RWPE2 (cell line): ENCODE results near the gene CDKL4.

Experiments used
- ATAC-seq: fragments of 200-7000 bp; cut with Tn5 transposase; 3 replicates; pipeline ENCODE4 v1.9.1; 2021; ENCODE audit warnings: low read depth
- DNase-seq: peaks from one replicate; pipeline ENCODE4 v3.0.0-alpha.2; 2020; ENCODE audit warnings: low spot score
- H3K27ac ChIP-seq: fragments of 450-650 bp; 2 replicates; pipeline ENCODE4 v1.5.1; 2017; ENCODE audit warnings: mild to moderate bottlenecking; ENCODE audit not compliant: poor library complexity, severe bottlenecking
- H3K27me3 ChIP-seq: fragments of 250-450 bp; sonication (Bioruptor Pico); 2 replicates; pipeline ENCODE4 v1.5.1; 2021; ENCODE audit warnings: mild to moderate bottlenecking, moderate library complexity; ENCODE audit not compliant: insufficient read depth, poor library complexity, severe bottlenecking
- H3K36me3 ChIP-seq: fragments of 250-450 bp; sonication (Bioruptor Pico); 2 replicates; pipeline ENCODE4 v1.5.1; 2020; ENCODE audit warnings: low read depth, mild to moderate bottlenecking, moderate library complexity
- H3K4me1 ChIP-seq: fragments of 250-450 bp; sonication (Bioruptor Pico); 2 replicates; pipeline ENCODE4 v1.5.1; 2021; ENCODE audit warnings: mild to moderate bottlenecking, moderate library complexity; ENCODE audit not compliant: insufficient read depth, poor library complexity, severe bottlenecking
- H3K4me3 ChIP-seq: fragments of 250-450 bp; sonication (Bioruptor Pico); 2 replicates; pipeline ENCODE4 v1.5.1; 2021; ENCODE audit warnings: mild to moderate bottlenecking, moderate library complexity; ENCODE audit not compliant: severe bottlenecking
- H3K9me3 ChIP-seq: fragments of 250-450 bp; sonication (Bioruptor Pico); 2 replicates; pipeline ENCODE4 v1.5.1; 2021; ENCODE audit warnings: mild to moderate bottlenecking, moderate library complexity; ENCODE audit not compliant: severe bottlenecking
- TF ChIP-seq, protein P1 (sequence below): fragments of 450-650 bp; IDR thresholded peaks from one replicate; pipeline ENCODE4 v1.5.1; 2017; ENCODE audit warnings: mild to moderate bottlenecking, moderate library complexity; ENCODE audit not compliant: poor library complexity, severe bottlenecking

Gene CDKL4

DNA sequence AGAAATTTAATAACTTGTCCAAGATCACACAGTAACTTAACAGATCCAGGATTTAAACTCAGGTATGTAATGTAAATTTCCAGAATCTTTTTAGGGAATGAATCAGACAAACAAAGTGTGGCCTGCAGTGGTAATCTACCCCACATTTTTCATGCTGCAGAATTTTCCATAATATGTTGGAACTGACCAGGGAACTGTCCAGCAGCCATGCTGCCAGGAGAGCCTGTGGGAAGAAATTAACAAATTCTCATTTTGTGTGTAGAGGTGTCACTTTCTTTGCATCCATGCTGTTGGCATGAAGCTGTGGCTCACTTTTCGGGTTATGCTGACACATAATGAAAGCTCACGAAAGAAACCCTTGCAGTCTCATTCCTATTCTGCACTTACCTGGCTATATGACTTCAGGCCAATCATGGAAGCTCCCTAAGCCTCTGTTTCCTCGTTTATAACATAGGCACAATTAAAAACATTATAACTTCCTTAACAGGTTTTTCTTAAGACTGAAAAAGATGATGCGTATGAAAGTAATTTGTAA, 54.7 kb downstream of the CDKL4 start:
- H3K36me3 ChIP-seq, result no peaks in the 10 kb centered on the region
- TF ChIP-seq, protein P1, sequence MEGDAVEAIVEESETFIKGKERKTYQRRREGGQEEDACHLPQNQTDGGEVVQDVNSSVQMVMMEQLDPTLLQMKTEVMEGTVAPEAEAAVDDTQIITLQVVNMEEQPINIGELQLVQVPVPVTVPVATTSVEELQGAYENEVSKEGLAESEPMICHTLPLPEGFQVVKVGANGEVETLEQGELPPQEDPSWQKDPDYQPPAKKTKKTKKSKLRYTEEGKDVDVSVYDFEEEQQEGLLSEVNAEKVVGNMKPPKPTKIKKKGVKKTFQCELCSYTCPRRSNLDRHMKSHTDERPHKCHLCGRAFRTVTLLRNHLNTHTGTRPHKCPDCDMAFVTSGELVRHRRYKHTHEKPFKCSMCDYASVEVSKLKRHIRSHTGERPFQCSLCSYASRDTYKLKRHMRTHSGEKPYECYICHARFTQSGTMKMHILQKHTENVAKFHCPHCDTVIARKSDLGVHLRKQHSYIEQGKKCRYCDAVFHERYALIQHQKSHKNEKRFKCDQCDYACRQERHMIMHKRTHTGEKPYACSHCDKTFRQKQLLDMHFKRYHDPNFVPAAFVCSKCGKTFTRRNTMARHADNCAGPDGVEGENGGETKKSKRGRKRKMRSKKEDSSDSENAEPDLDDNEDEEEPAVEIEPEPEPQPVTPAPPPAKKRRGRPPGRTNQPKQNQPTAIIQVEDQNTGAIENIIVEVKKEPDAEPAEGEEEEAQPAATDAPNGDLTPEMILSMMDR, result no peak
- no peak overlapping the region for H3K4me3 ChIP-seq
- no peaks in the 10 kb centered on the region for H3K9me3 ChIP-seq
- ATAC-seq (no peak), DNase-seq (no peak)
- no peak overlapping the region for H3K27ac ChIP-seq
- no peaks in the 10 kb centered on the region for H3K27me3 ChIP-seq
- H3K4me1 ChIP-seq, result no peaks in the 10 kb centered on the region

DNA sequence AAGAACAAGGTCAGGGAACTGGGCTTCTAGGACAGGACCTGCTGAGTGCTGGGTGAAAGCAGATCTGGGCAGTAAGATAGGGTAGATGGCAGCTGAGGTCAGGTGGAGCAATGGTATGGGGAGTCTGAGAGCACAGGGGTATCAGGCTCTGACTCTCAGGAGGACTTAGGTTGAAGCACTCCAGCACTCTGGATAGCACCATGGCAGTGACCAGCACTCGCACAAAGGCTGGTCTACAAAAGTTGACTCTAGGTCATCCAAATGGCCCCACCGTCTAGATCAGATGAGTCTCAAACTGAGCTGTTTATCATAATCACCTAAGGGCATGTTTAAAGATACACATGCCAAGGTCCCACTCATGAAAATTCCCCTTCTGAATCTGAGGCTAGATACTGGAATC, 60.1 kb downstream of the CDKL4 start:
- DNase-seq (no peak), ATAC-seq (no peak)
- H3K36me3 ChIP-seq, result no peaks in the 10 kb centered on the region
- H3K27me3 ChIP-seq, result no peaks in the 10 kb centered on the region
- H3K4me3 ChIP-seq, result no peak overlapping the region
- H3K9me3 ChIP-seq, result no peaks in the 10 kb centered on the region
- no peaks in the 10 kb centered on the region for H3K4me1 ChIP-seq
- TF ChIP-seq, protein P1, result no peak
- no peak overlapping the region for H3K27ac ChIP-seq

DNA sequence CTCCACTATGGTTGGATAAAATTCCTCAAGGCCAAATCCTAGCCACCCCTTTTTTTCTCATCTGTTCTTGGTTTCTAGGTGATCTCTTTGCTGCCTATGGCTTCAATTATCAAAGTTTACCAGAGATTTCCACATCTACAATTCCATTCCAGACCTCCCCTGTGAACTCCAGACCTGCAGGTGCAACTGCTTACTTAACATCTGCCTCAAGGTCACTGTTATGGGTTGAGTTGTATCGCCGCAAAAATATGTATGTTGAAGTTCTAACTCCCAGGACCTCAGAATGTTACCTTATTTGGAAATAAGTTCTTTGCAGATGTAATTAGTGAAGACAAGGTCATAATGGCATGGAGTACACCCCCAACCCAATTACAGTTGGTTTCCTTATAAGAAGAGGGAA, 62.5 kb downstream of the CDKL4 start:
- no peaks in the 10 kb centered on the region for H3K36me3 ChIP-seq
- H3K9me3 ChIP-seq, result no peaks in the 10 kb centered on the region
- DNase-seq (no peak), ATAC-seq (no peak)
- no peak overlapping the region for H3K27ac ChIP-seq
- no peak overlapping the region for H3K4me3 ChIP-seq
- no peaks in the 10 kb centered on the region for H3K27me3 ChIP-seq
- no peaks in the 10 kb centered on the region for H3K4me1 ChIP-seq
- TF ChIP-seq, protein P1, result no peak

DNA sequence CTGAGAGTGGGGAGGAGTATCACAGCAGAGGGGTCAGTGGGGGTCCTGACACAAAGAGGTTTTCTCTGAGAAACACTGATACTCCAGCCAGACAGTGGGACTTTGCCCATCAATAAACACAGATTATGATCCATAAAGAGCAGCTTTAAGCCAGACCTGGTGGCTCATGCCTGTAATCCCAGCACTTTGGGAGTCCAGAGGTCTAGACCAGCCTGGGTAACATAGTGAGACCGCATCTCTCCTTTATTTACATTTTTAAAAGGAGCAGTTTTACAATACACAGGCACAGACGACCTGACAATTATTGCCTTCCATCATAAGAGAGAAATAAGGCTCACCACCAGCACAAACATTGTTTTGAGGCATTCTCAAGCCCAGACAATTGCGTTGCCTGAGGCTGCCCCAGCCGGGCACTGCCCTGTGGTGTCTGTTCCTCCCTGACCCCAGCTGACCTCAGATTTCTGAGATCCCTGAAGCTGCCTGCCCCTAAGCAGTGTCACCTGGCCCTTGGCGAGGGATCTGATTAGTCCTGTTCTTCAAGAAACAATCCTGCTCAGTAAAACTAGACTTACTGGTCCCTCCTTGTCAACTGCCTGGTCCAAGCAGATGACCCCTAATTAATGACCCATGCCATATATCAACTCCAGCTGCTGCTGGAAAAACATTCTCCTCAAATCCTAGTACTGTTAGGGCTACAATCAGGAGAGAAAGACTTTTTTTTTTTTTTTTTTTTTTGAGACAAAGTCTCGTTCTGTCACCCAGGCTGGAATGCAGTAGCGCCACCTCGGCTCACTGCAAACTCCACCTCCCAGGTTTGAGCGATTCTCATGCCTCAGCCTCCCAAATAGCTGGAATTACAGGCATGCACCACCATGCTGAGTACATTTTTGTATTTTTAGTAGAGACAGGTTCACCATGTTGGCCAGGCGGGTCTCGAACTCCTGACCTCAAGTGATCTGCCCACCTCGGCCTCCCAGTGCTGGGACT, 63.5 kb downstream of the CDKL4 start:
- H3K27ac ChIP-seq, result no peak overlapping the region
- H3K4me3 ChIP-seq, result no peak overlapping the region
- DNase-seq (no peak), ATAC-seq (no peak)
- no peaks in the 10 kb centered on the region for H3K4me1 ChIP-seq
- TF ChIP-seq, protein P1, result no peak
- no peaks in the 10 kb centered on the region for H3K27me3 ChIP-seq
- H3K36me3 ChIP-seq, result no peaks in the 10 kb centered on the region
- no peaks in the 10 kb centered on the region for H3K9me3 ChIP-seq

DNA sequence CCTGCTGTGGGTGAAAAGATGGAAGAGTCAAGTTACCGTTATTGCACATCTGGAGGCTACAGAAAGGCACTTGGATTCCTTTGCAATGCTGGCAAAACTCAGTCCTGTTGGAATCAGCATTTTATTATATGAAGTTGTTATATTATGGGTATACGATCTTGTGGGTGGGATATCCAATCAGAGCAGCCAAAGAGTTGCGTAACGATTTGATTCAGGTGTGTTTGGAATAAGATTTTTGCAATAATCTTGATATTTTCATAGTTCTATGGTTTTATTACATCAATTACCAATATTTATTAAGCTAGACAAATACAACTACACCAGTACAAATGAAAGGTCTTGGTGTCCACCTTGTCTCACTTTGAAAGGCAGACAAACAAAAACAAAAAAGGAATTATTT, 65.0 kb downstream of the CDKL4 start:
- H3K4me3 ChIP-seq, result no peak overlapping the region
- no peak overlapping the region for H3K27ac ChIP-seq
- no peaks in the 10 kb centered on the region for H3K27me3 ChIP-seq
- ATAC-seq (no peak), DNase-seq (no peak)
- no peaks in the 10 kb centered on the region for H3K4me1 ChIP-seq
- H3K36me3 ChIP-seq, result no peaks in the 10 kb centered on the region
- TF ChIP-seq, protein P1, result no peak
- H3K9me3 ChIP-seq, result no peaks in the 10 kb centered on the region
